ENCODE results near the gene MYO18B.

DNA sequence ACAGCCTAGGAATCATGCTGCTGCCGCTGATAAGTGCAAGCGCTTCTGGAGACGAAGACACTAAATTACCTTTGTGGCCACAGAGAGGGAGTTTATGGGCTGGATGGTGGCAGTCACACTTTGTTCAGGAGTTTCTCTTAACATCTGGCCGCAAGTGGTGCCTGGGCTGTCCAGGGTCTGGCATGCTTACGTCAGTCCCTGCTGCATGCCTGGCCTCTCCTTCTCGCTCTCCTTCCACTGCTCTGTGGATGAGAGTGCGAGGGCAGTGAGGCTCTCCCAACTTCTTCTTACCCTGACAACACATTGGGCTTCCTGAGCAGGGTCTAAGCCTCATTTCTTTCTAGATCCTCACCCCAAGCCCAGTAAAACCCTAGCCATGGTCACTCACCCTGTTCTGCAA lies 266.6 kb downstream of the MYO18B start:
- no peak for TF ChIP-seq POLR2A (IDR thresholded peaks at IDR 0.05; ENCODE audit: low read depth, low read length)
- TF ChIP-seq, protein P1, sequence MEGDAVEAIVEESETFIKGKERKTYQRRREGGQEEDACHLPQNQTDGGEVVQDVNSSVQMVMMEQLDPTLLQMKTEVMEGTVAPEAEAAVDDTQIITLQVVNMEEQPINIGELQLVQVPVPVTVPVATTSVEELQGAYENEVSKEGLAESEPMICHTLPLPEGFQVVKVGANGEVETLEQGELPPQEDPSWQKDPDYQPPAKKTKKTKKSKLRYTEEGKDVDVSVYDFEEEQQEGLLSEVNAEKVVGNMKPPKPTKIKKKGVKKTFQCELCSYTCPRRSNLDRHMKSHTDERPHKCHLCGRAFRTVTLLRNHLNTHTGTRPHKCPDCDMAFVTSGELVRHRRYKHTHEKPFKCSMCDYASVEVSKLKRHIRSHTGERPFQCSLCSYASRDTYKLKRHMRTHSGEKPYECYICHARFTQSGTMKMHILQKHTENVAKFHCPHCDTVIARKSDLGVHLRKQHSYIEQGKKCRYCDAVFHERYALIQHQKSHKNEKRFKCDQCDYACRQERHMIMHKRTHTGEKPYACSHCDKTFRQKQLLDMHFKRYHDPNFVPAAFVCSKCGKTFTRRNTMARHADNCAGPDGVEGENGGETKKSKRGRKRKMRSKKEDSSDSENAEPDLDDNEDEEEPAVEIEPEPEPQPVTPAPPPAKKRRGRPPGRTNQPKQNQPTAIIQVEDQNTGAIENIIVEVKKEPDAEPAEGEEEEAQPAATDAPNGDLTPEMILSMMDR (conservative IDR thresholded peaks at IDR 0.05; ENCODE audit: low read depth, low read length): no peak
- TF ChIP-seq, protein P2, sequence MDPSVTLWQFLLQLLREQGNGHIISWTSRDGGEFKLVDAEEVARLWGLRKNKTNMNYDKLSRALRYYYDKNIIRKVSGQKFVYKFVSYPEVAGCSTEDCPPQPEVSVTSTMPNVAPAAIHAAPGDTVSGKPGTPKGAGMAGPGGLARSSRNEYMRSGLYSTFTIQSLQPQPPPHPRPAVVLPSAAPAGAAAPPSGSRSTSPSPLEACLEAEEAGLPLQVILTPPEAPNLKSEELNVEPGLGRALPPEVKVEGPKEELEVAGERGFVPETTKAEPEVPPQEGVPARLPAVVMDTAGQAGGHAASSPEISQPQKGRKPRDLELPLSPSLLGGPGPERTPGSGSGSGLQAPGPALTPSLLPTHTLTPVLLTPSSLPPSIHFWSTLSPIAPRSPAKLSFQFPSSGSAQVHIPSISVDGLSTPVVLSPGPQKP (IDR thresholded peaks at IDR 0.05; ENCODE audit: borderline replicate concordance, low read depth, low read length): no peak
- TF ChIP-seq RCOR1 (IDR thresholded peaks at IDR 0.05; ENCODE audit: insufficient replicate concordance, low read length): no peak
- no peak for TF ChIP-seq RAD21 (IDR thresholded peaks at IDR 0.05; ENCODE audit: low read length)
- TF ChIP-seq, protein P3, sequence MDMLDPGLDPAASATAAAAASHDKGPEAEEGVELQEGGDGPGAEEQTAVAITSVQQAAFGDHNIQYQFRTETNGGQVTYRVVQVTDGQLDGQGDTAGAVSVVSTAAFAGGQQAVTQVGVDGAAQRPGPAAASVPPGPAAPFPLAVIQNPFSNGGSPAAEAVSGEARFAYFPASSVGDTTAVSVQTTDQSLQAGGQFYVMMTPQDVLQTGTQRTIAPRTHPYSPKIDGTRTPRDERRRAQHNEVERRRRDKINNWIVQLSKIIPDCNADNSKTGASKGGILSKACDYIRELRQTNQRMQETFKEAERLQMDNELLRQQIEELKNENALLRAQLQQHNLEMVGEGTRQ (IDR thresholded peaks at IDR 0.05; ENCODE audit: low read depth, low read length): no peak
- no peak for TF ChIP-seq SMC3 (IDR thresholded peaks at IDR 0.05; ENCODE audit: low read depth, low read length)
- TF ChIP-seq RFX5 (IDR thresholded peaks at IDR 0.05; ENCODE audit: low read depth, low read length): no peak
- no peak for TF ChIP-seq MXI1 (IDR thresholded peaks at IDR 0.05; ENCODE audit: borderline replicate concordance, low read depth, low read length)
- no peak for TF ChIP-seq MAFK (IDR thresholded peaks at IDR 0.05; ENCODE audit: low read depth, low read length)
- no peak for TF ChIP-seq FOS (IDR thresholded peaks at IDR 0.05; ENCODE audit: low read depth, low read length)
- no peak for TF ChIP-seq NFE2L2 (IDR thresholded peaks at IDR 0.05; ENCODE audit: low read depth, low read length)
- no peak for TF ChIP-seq CEBPB (IDR thresholded peaks at IDR 0.05; ENCODE audit: low read depth, low read length)
